A172 (cell line): ENCODE data around the gene GRM8. TPM values are rescaled to one million over a fixed set of nuclear protein-coding genes. Genes with fewer than 3 reads are reported as not detected.
"Not testable (repeated sequence)": the region's sequence is repeated elsewhere in the genome, so short reads cannot be mapped to it uniquely, and the experiment has no call there.

Experiments used
- DNase-seq: peaks from one replicate; pipeline ENCODE4 v3.0.0-alpha.2; 2015; ENCODE audit warnings: low spot score
- total RNA-seq: library from RNA; depleted of rRNA; stranded (reverse); fragments of >200 nt; shearing (Covaris generic); gene quantifications from 2 replicates; pipeline ENCODE4 v1.2.3, GENCODE V29; 2014

Gene GRM8
- total RNA-seq, 1 experiment from 2014 or later = not detected

GRCh38 chr7:126924477-126924876, 328.3 kb downstream of the GRM8 start:
- DNase-seq = no peak

GRCh38 chr7:126911627-126912026, 341.1 kb downstream of the GRM8 start:
- not testable (repeated sequence) for DNase-seq

GRCh38 chr7:126908564-126908963, 344.2 kb downstream of the GRM8 start:
- not testable (repeated sequence) for DNase-seq

- DNase-seq = not testable (repeated sequence)
Measured at GRCh38 chr7:126907657-126908056, 345.1 kb downstream of the GRM8 start.

GRCh38 chr7:126905255-126905654, 347.5 kb downstream of the GRM8 start:
- DNase-seq = not testable (repeated sequence)

- DNase-seq = not testable (repeated sequence)
Measured at GRCh38 chr7:126901041-126901765, 351.5 kb downstream of the GRM8 start.

- not testable (repeated sequence) for DNase-seq
Measured at GRCh38 chr7:126887980-126888379, 364.8 kb downstream of the GRM8 start.

GRCh38 chr7:126887560-126887959, 365.2 kb downstream of the GRM8 start:
- not testable (repeated sequence) for DNase-seq

- DNase-seq = not testable (repeated sequence)
Measured at GRCh38 chr7:126882730-126883129, 370.0 kb downstream of the GRM8 start.

GRCh38 chr7:126881908-126882307, 370.8 kb downstream of the GRM8 start:
- not testable (repeated sequence) for DNase-seq

- no peak for DNase-seq
Measured at GRCh38 chr7:126881315-126881714, 371.4 kb downstream of the GRM8 start.

- not testable (repeated sequence) for DNase-seq
Measured at GRCh38 chr7:126876536-126876935, 376.2 kb downstream of the GRM8 start.

- peak; percentile 19 for DNase-seq
Measured at GRCh38 chr7:126856691-126857291, 395.9 kb downstream of the GRM8 start.

GRCh38 chr7:126845331-126845730, 407.4 kb downstream of the GRM8 start:
- peak; percentile 4 for DNase-seq

GRCh38 chr7:126843883-126844282, 408.9 kb downstream of the GRM8 start:
- no peak for DNase-seq

GRCh38 chr7:126843336-126843735, 409.4 kb downstream of the GRM8 start:
- DNase-seq = no peak

- DNase-seq = no peak
Measured at GRCh38 chr7:126842451-126842850, 410.3 kb downstream of the GRM8 start.

- DNase-seq = no peak
Measured at GRCh38 chr7:126840869-126841268, 411.9 kb downstream of the GRM8 start.

- no peak for DNase-seq
Measured at GRCh38 chr7:126839624-126840023, 413.1 kb downstream of the GRM8 start.

GRCh38 chr7:126838194-126838593, 414.5 kb downstream of the GRM8 start:
- DNase-seq = no peak

- not testable (repeated sequence) for DNase-seq
Measured at GRCh38 chr7:126831241-126831640, 421.5 kb downstream of the GRM8 start.

GRCh38 chr7:126820925-126821324, 431.8 kb downstream of the GRM8 start:
- no peak for DNase-seq

GRCh38 chr7:126819197-126819484, 433.6 kb downstream of the GRM8 start:
- no peak for DNase-seq
